ENCODE results near the gene PWWP2A. TPM values are rescaled to one million over a fixed set of nuclear protein-coding genes. Genes with fewer than 3 reads are reported as not detected.

The PWWP2A gene, protein sequence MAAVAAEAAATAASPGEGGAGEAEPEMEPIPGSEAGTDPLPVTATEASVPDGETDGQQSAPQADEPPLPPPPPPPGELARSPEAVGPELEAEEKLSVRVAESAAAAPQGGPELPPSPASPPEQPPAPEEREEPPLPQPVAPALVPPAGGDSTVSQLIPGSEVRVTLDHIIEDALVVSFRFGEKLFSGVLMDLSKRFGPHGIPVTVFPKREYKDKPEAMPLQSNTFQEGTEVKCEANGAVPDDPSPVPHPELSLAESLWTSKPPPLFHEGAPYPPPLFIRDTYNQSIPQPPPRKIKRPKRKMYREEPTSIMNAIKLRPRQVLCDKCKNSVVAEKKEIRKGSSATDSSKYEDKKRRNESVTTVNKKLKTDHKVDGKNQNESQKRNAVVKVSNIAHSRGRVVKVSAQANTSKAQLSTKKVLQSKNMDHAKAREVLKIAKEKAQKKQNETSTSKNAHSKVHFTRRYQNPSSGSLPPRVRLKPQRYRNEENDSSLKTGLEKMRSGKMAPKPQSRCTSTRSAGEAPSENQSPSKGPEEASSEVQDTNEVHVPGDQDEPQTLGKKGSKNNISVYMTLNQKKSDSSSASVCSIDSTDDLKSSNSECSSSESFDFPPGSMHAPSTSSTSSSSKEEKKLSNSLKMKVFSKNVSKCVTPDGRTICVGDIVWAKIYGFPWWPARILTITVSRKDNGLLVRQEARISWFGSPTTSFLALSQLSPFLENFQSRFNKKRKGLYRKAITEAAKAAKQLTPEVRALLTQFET
- 14.7 TPM for total RNA-seq (2021; ENCODE audit: unreplicated experiment)
- 5.3 TPM in 2 replicates for polyA plus RNA-seq (2012)
- percentile 63 among the genes with signal in this experiment for Bru-seq, nascent RNA
- BruChase-seq, experiment 1, labeled RNA remaining after a 6-hour chase, result percentile 62 among the genes with signal in this experiment
- BruChase-seq, experiment 2, labeled RNA remaining after a 2-hour chase, result percentile 72 among the genes with signal in this experiment
- long read RNA-seq, transcript PWWP2A-201 (2 exons, 3,346 nt), result major isoform, 18 of 28 reads
- long read RNA-seq, partial matches to known transcripts, result 1 of 28 reads
- long read RNA-seq, other reads (novel, unspliced or antisense), result 2 of 28 reads

DNA sequence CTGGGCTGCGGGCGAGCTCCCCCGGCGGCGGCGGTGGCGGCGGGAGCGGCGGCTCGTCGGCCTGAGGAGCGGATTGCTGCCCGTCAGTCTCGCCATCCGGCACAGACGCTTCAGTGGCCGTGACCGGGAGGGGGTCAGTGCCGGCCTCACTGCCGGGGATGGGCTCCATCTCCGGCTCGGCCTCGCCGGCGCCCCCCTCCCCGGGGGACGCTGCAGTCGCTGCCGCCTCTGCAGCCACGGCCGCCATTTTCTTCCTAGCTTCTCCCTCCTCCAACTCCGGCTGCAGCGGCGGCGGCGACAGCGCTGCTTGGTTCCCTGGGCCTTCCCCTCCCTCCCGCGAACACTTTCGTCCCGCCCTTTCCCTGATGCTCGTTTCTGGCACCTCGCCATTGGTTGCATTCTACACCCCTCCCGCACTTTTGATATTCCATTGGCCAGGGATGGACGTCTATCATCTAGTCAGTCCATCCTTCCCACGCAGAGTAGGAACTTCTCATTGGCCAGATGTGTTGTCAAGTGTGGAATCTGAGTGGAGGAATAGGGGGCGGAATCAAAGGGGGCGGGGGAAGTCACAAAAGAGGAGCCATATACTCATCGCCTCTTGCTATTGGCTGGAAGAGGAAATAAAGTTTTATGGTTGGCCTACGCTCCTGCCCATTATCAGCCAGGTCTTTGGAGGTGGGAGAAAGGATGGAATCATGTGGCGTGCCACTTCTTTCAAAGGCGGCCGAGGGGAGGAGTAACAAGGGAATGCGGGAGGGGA lies at the start of gene PWWP2A:
Gene PWWP2A, minus strand, starts transcription at position 309 of the 763 bp plus-strand sequence. Its CDS starts 62 bp downstream, at position 247.
- H3K9ac ChIP-seq (ENCODE audit: low read length), result peak within 1 kb of the TSS; percentile 93
- H3K27me3 ChIP-seq (ENCODE audit: insufficient read depth, low read length), result no peaks in the 10 kb centered on the region
- ChIA-PET CTCF (interaction anchor here (0.7 kb wide), 1 partner anchor 97 kb away, joined by 3 read pairs; no protein-coding TSS in a partner anchor), POLR2A (interaction anchor here (0.5 to 0.9 kb wide), 2 partner anchors 18 to 178 kb away, joined by 3 to 4 read pairs; no protein-coding TSS in a partner anchor), RAD21 (ENCODE audit: low non-redundant PET in 1 of 2, low total read pairs in 2 of 2, uncharacterized antibody in 2 of 2, unreplicated experiment in 2 of 2) (interaction anchor here in 1 of 2 experiments (0.5 kb wide), 1 partner anchor 69 kb away, joined by 3 read pairs; no protein-coding TSS in a partner anchor)
- no peaks in the 10 kb centered on the region for H3K9me2 ChIP-seq (ENCODE audit: insufficient read depth)
- H3K4me3 ChIP-seq (replicated peaks in 1 of 2; ENCODE audit: low read depth in 1 of 2, low read length in 2 of 2), result peak within 1 kb of the TSS; percentile 70 to 88
- ATAC-seq (peak; percentile 92), DNase-seq (ENCODE audit: low read depth, low spot score) (peak; percentile 100)
- peak within 1 kb of the TSS; percentile 49 for H2AFZ ChIP-seq (ENCODE audit: low read depth, low read length, poor library complexity, severe bottlenecking)
- no peaks in the 10 kb centered on the region for H4K20me1 ChIP-seq (ENCODE audit: insufficient read depth)
- H3K4me1 ChIP-seq (ENCODE audit: control insufficient read depth in 1 of 2, insufficient read depth in 2 of 2, low read length in 2 of 2), result peaks cover 4 to 7% of the 10 kb centered on the region in 2 experiments; a peak in 2 of 4 replicates
- no TSS peak for BruUV-seq (replicated peaks)
- intact Hi-C loops (cut with micrococcal nuclease), result loop anchor here (1.0 kb wide), 1 partner anchor 46 kb away; no protein-coding TSS in a partner anchor
- peaks cover 0 to 3% of the 10 kb centered on the region in 2 experiments; a peak in 1 of 4 replicates for H3K36me3 ChIP-seq (ENCODE audit: control insufficient read depth in 1 of 2, insufficient read depth in 2 of 2, low read length in 2 of 2)
- no peak for TF ChIP-seq CEBPB (IDR thresholded peaks at IDR 0.05; ENCODE audit: low read depth)
- TF ChIP-seq EGR1 (IDR thresholded peaks at IDR 0.05; ENCODE audit: low read depth), result peak; percentile 77
- peak; percentile 79 for TF ChIP-seq ZFX (IDR thresholded peaks at IDR 0.05)
- peak; percentile 94 for TF ChIP-seq YY1 (IDR thresholded peaks at IDR 0.05; ENCODE audit: extremely low read depth, insufficient replicate concordance, low read depth, low read length)
- no peak for TF ChIP-seq EZH2phosphoT487 (IDR thresholded peaks at IDR 0.05; ENCODE audit: borderline replicate concordance)
- TF ChIP-seq SP1 (IDR thresholded peaks at IDR 0.05; ENCODE audit: low read depth), result peak; percentile 100
- TF ChIP-seq, protein P1, sequence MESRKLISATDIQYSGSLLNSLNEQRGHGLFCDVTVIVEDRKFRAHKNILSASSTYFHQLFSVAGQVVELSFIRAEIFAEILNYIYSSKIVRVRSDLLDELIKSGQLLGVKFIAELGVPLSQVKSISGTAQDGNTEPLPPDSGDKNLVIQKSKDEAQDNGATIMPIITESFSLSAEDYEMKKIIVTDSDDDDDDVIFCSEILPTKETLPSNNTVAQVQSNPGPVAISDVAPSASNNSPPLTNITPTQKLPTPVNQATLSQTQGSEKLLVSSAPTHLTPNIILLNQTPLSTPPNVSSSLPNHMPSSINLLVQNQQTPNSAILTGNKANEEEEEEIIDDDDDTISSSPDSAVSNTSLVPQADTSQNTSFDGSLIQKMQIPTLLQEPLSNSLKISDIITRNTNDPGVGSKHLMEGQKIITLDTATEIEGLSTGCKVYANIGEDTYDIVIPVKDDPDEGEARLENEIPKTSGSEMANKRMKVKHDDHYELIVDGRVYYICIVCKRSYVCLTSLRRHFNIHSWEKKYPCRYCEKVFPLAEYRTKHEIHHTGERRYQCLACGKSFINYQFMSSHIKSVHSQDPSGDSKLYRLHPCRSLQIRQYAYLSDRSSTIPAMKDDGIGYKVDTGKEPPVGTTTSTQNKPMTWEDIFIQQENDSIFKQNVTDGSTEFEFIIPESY (IDR thresholded peaks at IDR 0.05; ENCODE audit: extremely low read depth, insufficient replicate concordance, low read length), result peak; percentile 23
- TF ChIP-seq, protein P2, sequence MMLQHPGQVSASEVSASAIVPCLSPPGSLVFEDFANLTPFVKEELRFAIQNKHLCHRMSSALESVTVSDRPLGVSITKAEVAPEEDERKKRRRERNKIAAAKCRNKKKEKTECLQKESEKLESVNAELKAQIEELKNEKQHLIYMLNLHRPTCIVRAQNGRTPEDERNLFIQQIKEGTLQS (IDR thresholded peaks at IDR 0.05), result no peak
- TF ChIP-seq CBX3 (IDR thresholded peaks at IDR 0.05; ENCODE audit: low read depth), result 0 out of 2 replicates have a peak, but pooled peaks have one; percentile 11
- TF ChIP-seq POLR2A (IDR thresholded peaks at IDR 0.05; ENCODE audit: borderline replicate concordance, extremely low read depth, insufficient read depth, insufficient read length), result peak; percentile 81
- TF ChIP-seq SRF (IDR thresholded peaks at IDR 0.05; ENCODE audit: low read depth), result peak; percentile 56; the same call in 1 of the 2 replicates
- TF ChIP-seq RAD21 (IDR thresholded peaks at IDR 0.05; ENCODE audit: low read depth), result no peak
- TF ChIP-seq, protein P3, sequence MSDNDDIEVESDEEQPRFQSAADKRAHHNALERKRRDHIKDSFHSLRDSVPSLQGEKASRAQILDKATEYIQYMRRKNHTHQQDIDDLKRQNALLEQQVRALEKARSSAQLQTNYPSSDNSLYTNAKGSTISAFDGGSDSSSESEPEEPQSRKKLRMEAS (IDR thresholded peaks at IDR 0.05), result peak; percentile 81
- TF ChIP-seq POLR2AphosphoS5 (IDR thresholded peaks at IDR 0.05; ENCODE audit: low read depth, low read length), result peak; percentile 88
- TF ChIP-seq TCF7L2 (IDR thresholded peaks at IDR 0.05; ENCODE audit: borderline replicate concordance, extremely low read depth, insufficient read depth, insufficient read length), result peak; percentile 86
- H3K4me2 ChIP-seq (ENCODE audit: low read length), result peak within 1 kb of the TSS; percentile 84
- H3K9me3 ChIP-seq (ENCODE audit: control insufficient read depth in 1 of 2, insufficient read depth in 1 of 2, low read depth in 1 of 2, low read length in 2 of 2), result no peaks in the 10 kb centered on the region
- peaks cover 13% of the 10 kb centered on the region for H3K79me2 ChIP-seq (ENCODE audit: insufficient read depth, low read length)
- H3K27ac ChIP-seq (ENCODE audit: low read depth, low read length), result peak within 1 kb of the TSS; percentile 79

Measured in HCT116 (cell line).